HAP-1 (cell line): ENCODE measurements around the gene KNTC1.
"Not testable (repeated sequence)": the region's sequence is repeated elsewhere in the genome, so short reads cannot be mapped to it uniquely, and the experiment has no call there.

Experiments
- DNase-seq, 2 experiments: peaks; one replicate each; pipeline ENCODE4 v3.0.0-alpha.2; 2016 to 2020; ENCODE audit warnings: low spot score in 2 of 2
- H3K27me3 ChIP-seq: fragments of 250-450 bp; sonication (Bioruptor Pico); 2 replicates; pipeline ENCODE4 v1.5.1; 2020; ENCODE audit warnings: low read depth, mild to moderate bottlenecking, moderate library complexity
- H3K36me3 ChIP-seq: fragments of 250-450 bp; sonication (Bioruptor Pico); replicated peaks from 2 replicates; pipeline ENCODE4 v1.5.1; 2020; ENCODE audit warnings: mild to moderate bottlenecking
- H3K4me1 ChIP-seq: fragments of 250-450 bp; sonication (Bioruptor Pico); 2 replicates; pipeline ENCODE4 v1.5.1; 2020; ENCODE audit warnings: mild to moderate bottlenecking
- H3K4me3 ChIP-seq: fragments of 250-450 bp; sonication (Bioruptor Pico); 2 replicates; pipeline ENCODE4 v1.5.1; 2020; ENCODE audit warnings: mild to moderate bottlenecking, moderate library complexity
- H3K9me3 ChIP-seq: fragments of 250-450 bp; sonication (Bioruptor Pico); 2 replicates; pipeline ENCODE4 v1.5.1; 2020; ENCODE audit warnings: mild to moderate bottlenecking, moderate library complexity
- in situ Hi-C: fragments of 300-500 bp; cut with MboI; formaldehyde crosslinking; loops from 3 replicates; pipeline ENCODE4 v1.14.3; 2020; ENCODE audit warnings: low sequenced_read_pairs, inconsistent platforms, mixed read lengths

The KNTC1 gene

DNA sequence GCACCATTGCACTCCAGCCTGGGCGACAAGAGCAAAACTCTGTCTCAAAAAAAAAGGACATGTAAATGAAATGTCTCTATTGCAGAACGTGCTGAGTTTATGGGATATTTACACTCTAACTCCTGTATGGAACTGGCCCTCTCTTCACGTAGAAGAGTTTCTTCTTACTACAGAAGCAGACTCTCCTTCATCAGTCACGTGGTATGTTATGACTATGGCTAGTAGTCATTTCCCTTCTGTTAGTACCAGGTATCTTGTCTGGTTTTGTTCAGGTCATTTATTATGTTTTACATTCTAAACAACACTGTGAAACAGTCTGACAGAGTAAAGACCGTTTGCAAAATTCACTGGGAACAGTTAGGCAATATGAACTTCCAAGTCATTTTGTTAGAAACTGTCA is 20.3 kb downstream of the KNTC1 start:
- H3K36me3 ChIP-seq: peaks cover 90% of the 10 kb centered on the region
- H3K4me1 ChIP-seq: no peaks in the 10 kb centered on the region
- DNase-seq: no peak
- no peaks in the 10 kb centered on the region for H3K27me3 ChIP-seq
- in situ Hi-C loops: no loop called here
- H3K9me3 ChIP-seq: no peaks in the 10 kb centered on the region
- no peak overlapping the region for H3K4me3 ChIP-seq

GRCh38 chr12:122558745-122559641 is 31.9 kb downstream of the KNTC1 start:
- Histone ChIP-seq H3K27me3 (no peaks in the 10 kb centered on the region), H3K4me1 (no peaks in the 10 kb centered on the region), H3K9me3 (no peaks in the 10 kb centered on the region), H3K4me3 (no peak overlapping the region), H3K36me3 (peaks cover 78% of the 10 kb centered on the region)
- in situ Hi-C loops: loop anchor here (25.0 kb wide), 1 partner anchor 653 kb away; no protein-coding TSS in a partner anchor
- DNase-seq: no peak

DNA sequence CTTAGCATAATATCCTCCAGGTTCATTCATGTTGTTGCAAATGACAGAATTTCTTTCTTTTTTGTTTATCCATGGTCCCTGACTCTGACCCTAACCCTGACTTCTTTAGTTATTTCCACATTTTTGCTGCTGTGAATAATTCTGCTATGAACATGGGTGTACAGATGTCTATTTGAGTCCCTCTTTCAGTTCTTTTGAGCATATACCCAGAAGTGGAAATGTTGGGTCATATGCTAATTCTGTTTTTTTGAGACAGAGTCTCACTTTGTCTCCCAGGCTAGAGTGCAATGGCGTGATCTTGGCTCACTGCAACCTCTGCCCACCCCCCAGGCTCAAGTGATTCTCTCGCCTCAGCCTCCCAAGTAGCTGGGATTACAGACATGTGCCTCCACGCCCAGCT is 33.1 kb downstream of the KNTC1 start:
- no peak overlapping the region for H3K4me3 ChIP-seq
- no peaks in the 10 kb centered on the region for H3K9me3 ChIP-seq
- DNase-seq: no peak
- in situ Hi-C loops: loop anchor here (25.0 kb wide), 1 partner anchor 652 kb away; no protein-coding TSS in a partner anchor
- peaks cover 76% of the 10 kb centered on the region for H3K36me3 ChIP-seq
- H3K27me3 ChIP-seq: no peaks in the 10 kb centered on the region
- H3K4me1 ChIP-seq: no peaks in the 10 kb centered on the region

DNA sequence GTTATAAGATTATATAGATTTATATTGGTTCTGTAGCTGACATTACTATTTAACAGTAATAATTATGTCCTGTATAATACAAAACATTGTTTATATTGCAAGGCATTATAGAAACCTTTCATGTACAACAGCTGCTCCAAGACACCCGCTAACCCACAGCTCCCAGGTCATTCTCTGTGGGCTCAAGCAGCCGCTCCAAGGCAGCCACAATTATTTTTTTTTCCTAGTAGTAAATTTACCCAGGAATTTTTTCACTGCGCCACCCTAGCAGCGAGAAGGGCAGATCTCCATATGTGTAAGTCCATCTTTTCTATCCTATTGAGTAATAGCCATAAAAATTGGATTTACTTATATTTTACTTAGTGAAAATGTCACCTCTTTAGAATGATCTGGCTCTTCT is 36.3 kb downstream of the KNTC1 start:
- DNase-seq: no peak
- peaks cover 63% of the 10 kb centered on the region for H3K36me3 ChIP-seq
- in situ Hi-C loops: loop anchor here (25.0 kb wide), 1 partner anchor 649 kb away; no protein-coding TSS in a partner anchor
- H3K27me3 ChIP-seq: no peaks in the 10 kb centered on the region
- H3K9me3 ChIP-seq: no peaks in the 10 kb centered on the region
- no peaks in the 10 kb centered on the region for H3K4me1 ChIP-seq
- no peak overlapping the region for H3K4me3 ChIP-seq

DNA sequence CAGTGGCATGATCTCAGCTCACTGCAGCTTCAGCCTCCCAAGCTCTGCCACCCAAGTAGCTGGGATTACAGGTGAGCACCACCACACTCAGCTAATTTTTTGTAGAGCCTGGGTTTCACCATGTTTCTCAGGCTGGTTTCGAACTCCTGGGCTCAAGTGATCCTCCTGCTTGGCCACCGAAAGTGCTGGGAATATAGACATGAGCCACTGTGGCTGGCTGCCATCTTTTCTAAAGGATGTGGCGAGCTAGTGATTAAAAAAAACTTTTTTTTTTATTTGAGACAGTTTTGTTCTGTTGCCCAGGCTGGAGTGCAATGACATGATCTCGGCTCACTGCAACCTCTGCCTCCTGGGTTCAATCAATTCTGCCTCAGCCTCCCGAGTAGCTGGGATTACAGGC is 39.8 kb downstream of the KNTC1 start:
- H3K36me3 ChIP-seq: peaks cover 68% of the 10 kb centered on the region
- H3K4me3 ChIP-seq, DNase-seq, H3K9me3 ChIP-seq, H3K27me3 ChIP-seq, H3K4me1 ChIP-seq: not testable (repeated sequence)
- in situ Hi-C loops: loop anchor here (25.0 kb wide), 1 partner anchor 645 kb away; no protein-coding TSS in a partner anchor

- Histone ChIP-seq H3K36me3 (peaks cover 71% of the 10 kb centered on the region), H3K27me3 (no peaks in the 10 kb centered on the region), H3K4me3 (no peak overlapping the region), H3K9me3 (no peaks in the 10 kb centered on the region), H3K4me1 (no peaks in the 10 kb centered on the region)
- no peak for DNase-seq
- in situ Hi-C loops: loop anchor here (25.0 kb wide), 1 partner anchor 643 kb away; no protein-coding TSS in a partner anchor
Measured at GRCh38 chr12:122569288-122569687, 42.2 kb downstream of the KNTC1 start.

- not testable (repeated sequence) for H3K4me1 ChIP-seq, H3K4me3 ChIP-seq, H3K27me3 ChIP-seq, DNase-seq, H3K9me3 ChIP-seq
- peaks cover 71% of the 10 kb centered on the region for H3K36me3 ChIP-seq
- in situ Hi-C loops: loop anchor here (25.0 kb wide), 1 partner anchor 642 kb away; no protein-coding TSS in a partner anchor
Measured at GRCh38 chr12:122570006-122570405, 43.0 kb downstream of the KNTC1 start.

- no peaks in the 10 kb centered on the region for H3K27me3 ChIP-seq
- H3K4me1 ChIP-seq: no peaks in the 10 kb centered on the region
- H3K36me3 ChIP-seq: peaks cover 83% of the 10 kb centered on the region
- H3K9me3 ChIP-seq: no peaks in the 10 kb centered on the region
- DNase-seq: no peak
- in situ Hi-C loops: loop anchor here (25.0 kb wide), 1 partner anchor 640 kb away; no protein-coding TSS in a partner anchor
- no peak overlapping the region for H3K4me3 ChIP-seq
Measured at GRCh38 chr12:122571821-122572220, 44.8 kb downstream of the KNTC1 start.

GRCh38 chr12:122583294-122583693 is 56.2 kb downstream of the KNTC1 start:
- DNase-seq, H3K9me3 ChIP-seq, H3K27me3 ChIP-seq, H3K4me3 ChIP-seq, H3K4me1 ChIP-seq: not testable (repeated sequence)
- peaks cover 86% of the 10 kb centered on the region for H3K36me3 ChIP-seq
- in situ Hi-C loops: loop anchor here (25.0 kb wide), 1 partner anchor 1029 kb away; the partner anchor contains the start of gene DDX55

DNA sequence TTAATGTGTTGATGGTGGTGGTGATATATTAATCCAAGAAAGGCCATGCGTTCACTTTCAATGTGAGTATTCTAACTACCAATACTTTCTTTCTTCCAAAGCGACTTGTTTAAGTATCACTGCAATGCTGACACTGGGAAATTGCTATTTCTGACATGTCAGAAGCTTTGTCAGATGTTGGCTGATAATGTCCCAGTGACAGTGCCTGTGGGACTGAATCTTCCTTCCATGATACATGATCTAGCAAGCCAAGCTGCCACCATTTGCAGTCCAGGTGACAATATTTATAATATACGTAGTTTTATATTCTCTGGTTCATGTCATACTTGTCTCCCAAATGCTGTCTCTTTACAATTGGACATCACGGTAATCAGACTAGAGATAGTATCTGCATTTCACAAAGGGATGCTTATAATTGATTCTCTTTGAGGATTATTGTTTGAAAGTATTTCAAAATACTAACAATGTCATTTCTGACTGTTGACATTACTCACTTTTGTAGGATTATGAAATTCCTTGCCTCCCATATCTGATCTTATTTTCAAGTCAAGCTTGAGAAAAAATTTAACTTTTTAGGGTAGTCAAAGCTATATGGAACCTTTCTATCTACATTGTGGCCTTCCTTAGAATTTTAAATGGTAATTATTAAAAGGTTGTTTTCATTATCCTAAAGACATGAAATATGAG is 57.3 kb downstream of the KNTC1 start:
- H3K9me3 ChIP-seq: no peaks in the 10 kb centered on the region
- DNase-seq: no peak
- in situ Hi-C loops: loop anchor here (25.0 kb wide), 1 partner anchor 1028 kb away; the partner anchor contains the start of gene DDX55
- no peaks in the 10 kb centered on the region for H3K4me1 ChIP-seq
- no peaks in the 10 kb centered on the region for H3K27me3 ChIP-seq
- no peak overlapping the region for H3K4me3 ChIP-seq
- H3K36me3 ChIP-seq: peaks cover 86% of the 10 kb centered on the region

GRCh38 chr12:122590990-122591389 is 63.9 kb downstream of the KNTC1 start:
- DNase-seq: no peak
- no peaks in the 10 kb centered on the region for H3K4me1 ChIP-seq
- H3K36me3 ChIP-seq: peaks cover 73% of the 10 kb centered on the region
- H3K9me3 ChIP-seq: no peaks in the 10 kb centered on the region
- H3K4me3 ChIP-seq: no peak overlapping the region
- H3K27me3 ChIP-seq: no peaks in the 10 kb centered on the region
- in situ Hi-C loops: loop anchor here (25.0 kb wide), 1 partner anchor 1021 kb away; the partner anchor contains the start of gene DDX55

- H3K36me3 ChIP-seq: peaks cover 63% of the 10 kb centered on the region
- not testable (repeated sequence) for H3K9me3 ChIP-seq, H3K4me1 ChIP-seq, H3K4me3 ChIP-seq, H3K27me3 ChIP-seq, DNase-seq
- in situ Hi-C loops: loop anchor here (25.0 kb wide), 1 partner anchor 1020 kb away; the partner anchor contains the start of gene DDX55
Measured at GRCh38 chr12:122591966-122592365, 64.9 kb downstream of the KNTC1 start.

- not testable (repeated sequence) for DNase-seq, H3K4me1 ChIP-seq, H3K9me3 ChIP-seq, H3K27me3 ChIP-seq, H3K4me3 ChIP-seq
- in situ Hi-C loops: loop anchor here (25.0 kb wide), 1 partner anchor 1020 kb away; the partner anchor contains the start of gene DDX55
- peaks cover 65% of the 10 kb centered on the region for H3K36me3 ChIP-seq
Measured at GRCh38 chr12:122592543-122592942, 65.5 kb downstream of the KNTC1 start.
